ENCODE data around the gene SMURF2.

DNA sequence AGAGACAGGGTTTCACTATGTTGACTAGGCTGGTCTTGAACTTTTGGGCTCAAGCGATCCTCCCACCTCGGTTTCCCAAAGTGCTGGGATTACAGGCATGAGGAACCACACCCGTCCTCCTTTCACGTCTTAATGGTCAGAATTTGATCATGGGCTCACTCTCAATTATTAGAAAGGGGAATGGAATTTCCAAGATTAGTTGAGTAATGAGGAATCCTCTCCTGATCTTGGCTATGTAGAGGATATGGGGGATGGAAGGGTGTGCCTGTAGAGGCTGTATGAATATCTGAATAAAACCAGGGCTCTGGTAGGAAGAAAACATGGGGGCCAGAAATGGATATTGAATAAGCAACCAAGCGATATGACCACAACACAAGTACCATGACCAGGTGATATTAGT lies 25.9 kb upstream of the SMURF2 start:
- TF ChIP-seq, protein P1, sequence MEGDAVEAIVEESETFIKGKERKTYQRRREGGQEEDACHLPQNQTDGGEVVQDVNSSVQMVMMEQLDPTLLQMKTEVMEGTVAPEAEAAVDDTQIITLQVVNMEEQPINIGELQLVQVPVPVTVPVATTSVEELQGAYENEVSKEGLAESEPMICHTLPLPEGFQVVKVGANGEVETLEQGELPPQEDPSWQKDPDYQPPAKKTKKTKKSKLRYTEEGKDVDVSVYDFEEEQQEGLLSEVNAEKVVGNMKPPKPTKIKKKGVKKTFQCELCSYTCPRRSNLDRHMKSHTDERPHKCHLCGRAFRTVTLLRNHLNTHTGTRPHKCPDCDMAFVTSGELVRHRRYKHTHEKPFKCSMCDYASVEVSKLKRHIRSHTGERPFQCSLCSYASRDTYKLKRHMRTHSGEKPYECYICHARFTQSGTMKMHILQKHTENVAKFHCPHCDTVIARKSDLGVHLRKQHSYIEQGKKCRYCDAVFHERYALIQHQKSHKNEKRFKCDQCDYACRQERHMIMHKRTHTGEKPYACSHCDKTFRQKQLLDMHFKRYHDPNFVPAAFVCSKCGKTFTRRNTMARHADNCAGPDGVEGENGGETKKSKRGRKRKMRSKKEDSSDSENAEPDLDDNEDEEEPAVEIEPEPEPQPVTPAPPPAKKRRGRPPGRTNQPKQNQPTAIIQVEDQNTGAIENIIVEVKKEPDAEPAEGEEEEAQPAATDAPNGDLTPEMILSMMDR (IDR thresholded peaks at IDR 0.05): no peak
- TF ChIP-seq POLR2A (IDR thresholded peaks at IDR 0.05): no peak
